Naive B cell (primary cell): ENCODE measurements around the gene DPP7. TPM values are rescaled to one million over a fixed set of nuclear protein-coding genes. Genes with fewer than 3 reads are reported as not detected.

Source experiments
- polyA plus RNA-seq, 6 donors: library from polyadenylated mRNA; unstranded; fragments of 300-500 nt; fragmentation: Illumina TruSeq; gene quantifications; one replicate each; pipeline ENCODE4 v1.2.3, GENCODE V29; 2021; ENCODE audit warnings: low read depth in 6 of 6

DPP7 gene
- polyA plus RNA-seq, 6 donors from 2014 or later = 71.5 to 142 (median 102) TPM

Other genes starting within 250 kb of the DPP7 start
- 100 to 1,000 TPM; 267 to 324 (median 299) TPM for gene EDF1, start 248.4 kb downstream of the DPP7 start, polyA plus RNA-seq
- gene TRAF2, start 228.2 kb downstream of the DPP7 start, polyA plus RNA-seq = 10 to 100 TPM; 13.2 to 29.9 (median 18.4) TPM
- gene FBXW5, start 170.0 kb downstream of the DPP7 start, polyA plus RNA-seq = 100 to 1,000 TPM in 1 of 6 donors, 10 to 100 TPM in 5; 48.2 to 105 (median 55.1) TPM
- not detected for gene C8G, start 169.5 kb downstream of the DPP7 start, polyA plus RNA-seq
- gene LCN12, start 162.5 kb downstream of the DPP7 start, polyA plus RNA-seq = not detected
- 1 to 10 TPM in 1 of 6 donors, under 1 TPM in 1, not detected in 4; 0.41 to 1.4 TPM for gene PTGDS, start 137.2 kb downstream of the DPP7 start, polyA plus RNA-seq
- not detected for gene LCNL1, start 131.7 kb downstream of the DPP7 start, polyA plus RNA-seq
- gene PAXX, start 122.3 kb downstream of the DPP7 start, polyA plus RNA-seq = 10 to 100 TPM; 31.7 to 39.8 (median 35.6) TPM
- 1 to 10 TPM in 3 of 6 donors, under 1 TPM in 2, not detected in 1; 0.82 to 2.7 (median 1.1) TPM for gene CLIC3, start 118.2 kb downstream of the DPP7 start, polyA plus RNA-seq
- 1 to 10 TPM in 3 of 6 donors, under 1 TPM in 2, not detected in 1; 0.63 to 3.9 (median 1.3) TPM for gene ABCA2, start 86.5 kb downstream of the DPP7 start, polyA plus RNA-seq
- 1 to 10 TPM in 5 of 6 donors, under 1 TPM in 1; 0.93 to 7.4 (median 2.9) TPM for gene FUT7, start 82.6 kb downstream of the DPP7 start, polyA plus RNA-seq
- gene NPDC1, start 68.6 kb downstream of the DPP7 start, polyA plus RNA-seq = under 1 TPM in 1 of 6 donors, not detected in 5; 0.68 TPM
- gene ENTPD2, start 60.7 kb downstream of the DPP7 start, polyA plus RNA-seq = not detected
- under 1 TPM in 1 of 6 donors, not detected in 5; 0.05 TPM for gene SAPCD2, start 44.2 kb downstream of the DPP7 start, polyA plus RNA-seq
- gene UAP1L1, start 37.2 kb downstream of the DPP7 start, polyA plus RNA-seq = 1 to 10 TPM; 1.7 to 6.1 (median 3.5) TPM
- 10 to 100 TPM; 19.6 to 30.4 (median 24.3) TPM for gene MAN1B1, start 27.7 kb downstream of the DPP7 start, polyA plus RNA-seq
- gene GRIN1, start 24.4 kb upstream of the DPP7 start, polyA plus RNA-seq = not detected
- not detected for gene LRRC26, start 55.3 kb upstream of the DPP7 start, polyA plus RNA-seq
- gene TMEM210, start 57.3 kb upstream of the DPP7 start, polyA plus RNA-seq = not detected
- gene ANAPC2, start 73.8 kb upstream of the DPP7 start, polyA plus RNA-seq = 1 to 10 TPM; 6.1 to 9.3 (median 7.5) TPM
- 100 to 1,000 TPM; 112 to 145 (median 132) TPM for gene SSNA1, start 73.9 kb upstream of the DPP7 start, polyA plus RNA-seq
- gene TPRN, start 86.0 kb upstream of the DPP7 start, polyA plus RNA-seq = 1 to 10 TPM in 1 of 6 donors, under 1 TPM in 5; 0.21 to 1.1 (median 0.48) TPM
- gene TMEM203, start 90.9 kb upstream of the DPP7 start, polyA plus RNA-seq = 100 to 1,000 TPM; 119 to 191 (median 142) TPM
- 1 to 10 TPM; 4.4 to 9.3 (median 5.2) TPM for gene NDOR1, start 91.0 kb upstream of the DPP7 start, polyA plus RNA-seq
- gene RNF208, start 107.5 kb upstream of the DPP7 start, polyA plus RNA-seq = under 1 TPM in 1 of 6 donors, not detected in 5; 0.30 TPM
- gene CYSRT1, start 110.4 kb upstream of the DPP7 start, polyA plus RNA-seq = not detected
- gene RNF224, start 112.8 kb upstream of the DPP7 start, polyA plus RNA-seq = not detected
- not detected for gene SLC34A3, start 116.2 kb upstream of the DPP7 start, polyA plus RNA-seq
- 10 to 100 TPM; 22.7 to 53.2 (median 40.2) TPM for gene TUBB4B, start 126.6 kb upstream of the DPP7 start, polyA plus RNA-seq
- not detected for gene STPG3, start 136.6 kb upstream of the DPP7 start, polyA plus RNA-seq
- 10 to 100 TPM; 23.5 to 37.8 (median 27.2) TPM for gene NELFB, start 140.6 kb upstream of the DPP7 start, polyA plus RNA-seq
- gene TOR4A, start 163.0 kb upstream of the DPP7 start, polyA plus RNA-seq = 1 to 10 TPM; 2.4 to 6.2 (median 4.1) TPM
- gene NRARP, start 187.5 kb upstream of the DPP7 start, polyA plus RNA-seq = under 1 TPM in 1 of 6 donors, not detected in 5; 0.37 TPM